Mammary epithelial cell (primary cell): ENCODE results near the gene GALNT7.

Experiments used
- EZH2 ChIP-seq: IDR thresholded peaks from 2 replicates; pipeline ENCODE4 v1.6.1; 2012; ENCODE audit warnings: low read length, inconsistent platforms, borderline replicate concordance
- TF ChIP-seq, protein P1 (sequence below), 2 donors: IDR thresholded peaks in 1 of 2; conservative IDR thresholded peaks in 1 of 2; 2 replicates each; pipeline ENCODE4 v1.5.1; 2011 to 2012; ENCODE audit warnings: inconsistent platforms in 2 of 2, low read length in 2 of 2, mild to moderate bottlenecking in 2 of 2, control low read depth in 1 of 2, low read depth in 1 of 2; ENCODE audit not compliant: insufficient read depth in 1 of 2; ENCODE audit errors: extremely low read depth in 1 of 2

DNA sequence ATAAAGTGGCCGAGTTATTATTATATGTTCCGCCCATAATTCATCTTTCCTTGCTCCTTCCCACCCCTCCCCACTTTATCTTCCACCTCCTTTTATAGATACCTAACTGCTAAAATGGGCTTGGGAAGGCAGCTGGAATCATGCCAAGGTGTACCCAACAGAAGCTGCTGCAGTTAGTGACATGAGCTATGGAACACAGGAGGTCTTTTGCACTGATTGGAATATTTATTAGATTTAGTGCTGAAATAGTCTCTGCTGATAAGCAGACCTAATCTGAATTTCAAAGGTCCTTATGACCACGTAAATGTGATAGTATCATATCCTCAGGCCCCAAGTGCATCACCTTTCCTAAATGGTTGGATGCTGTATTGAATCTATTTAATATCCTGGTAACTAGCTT is 100.7 kb downstream of the GALNT7 start:
- TF ChIP-seq, protein P1, sequence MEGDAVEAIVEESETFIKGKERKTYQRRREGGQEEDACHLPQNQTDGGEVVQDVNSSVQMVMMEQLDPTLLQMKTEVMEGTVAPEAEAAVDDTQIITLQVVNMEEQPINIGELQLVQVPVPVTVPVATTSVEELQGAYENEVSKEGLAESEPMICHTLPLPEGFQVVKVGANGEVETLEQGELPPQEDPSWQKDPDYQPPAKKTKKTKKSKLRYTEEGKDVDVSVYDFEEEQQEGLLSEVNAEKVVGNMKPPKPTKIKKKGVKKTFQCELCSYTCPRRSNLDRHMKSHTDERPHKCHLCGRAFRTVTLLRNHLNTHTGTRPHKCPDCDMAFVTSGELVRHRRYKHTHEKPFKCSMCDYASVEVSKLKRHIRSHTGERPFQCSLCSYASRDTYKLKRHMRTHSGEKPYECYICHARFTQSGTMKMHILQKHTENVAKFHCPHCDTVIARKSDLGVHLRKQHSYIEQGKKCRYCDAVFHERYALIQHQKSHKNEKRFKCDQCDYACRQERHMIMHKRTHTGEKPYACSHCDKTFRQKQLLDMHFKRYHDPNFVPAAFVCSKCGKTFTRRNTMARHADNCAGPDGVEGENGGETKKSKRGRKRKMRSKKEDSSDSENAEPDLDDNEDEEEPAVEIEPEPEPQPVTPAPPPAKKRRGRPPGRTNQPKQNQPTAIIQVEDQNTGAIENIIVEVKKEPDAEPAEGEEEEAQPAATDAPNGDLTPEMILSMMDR (conservative IDR thresholded peaks at IDR 0.05 in 1 of 2, IDR thresholded peaks at IDR 0.05 in 1 of 2; ENCODE audit: extremely low read depth in 1 of 2, insufficient read depth in 1 of 2, low read depth in 1 of 2, low read length in 2 of 2): no peak
- TF ChIP-seq EZH2: no peak
